IPS-NIHi11 (cell line): Measurements from ENCODE around the gene USP3.

Source experiments
- DNase-seq: peaks from one replicate; pipeline ENCODE4 v3.0.0; 2012; ENCODE audit warnings: mixed read lengths, low spot score

The USP3 gene

GRCh38 chr15:63497642-63498467 lies 6.5 kb upstream of the USP3 start:
- no peak for DNase-seq

GRCh38 chr15:63499175-63499549 lies 5.2 kb upstream of the USP3 start:
- DNase-seq, result no peak

- DNase-seq, result no peak
Measured at GRCh38 chr15:63499611-63500010, 4.8 kb upstream of the USP3 start.

- no peak for DNase-seq
Measured at GRCh38 chr15:63500265-63501250, 3.8 kb upstream of the USP3 start.

GRCh38 chr15:63501256-63502089 lies 2.9 kb upstream of the USP3 start:
- peak; percentile 52 for DNase-seq

- no peak for DNase-seq
Measured at GRCh38 chr15:63502137-63502766, 2.1 kb upstream of the USP3 start.

- DNase-seq, result peak; percentile 45
Measured at GRCh38 chr15:63502843-63503738, 1.3 kb upstream of the USP3 start.

GRCh38 chr15:63503739-63504246 lies 600 bp upstream of the USP3 start:
- DNase-seq, result no peak

GRCh38 chr15:63504979-63505841 lies 817 bp downstream of the USP3 start:
- DNase-seq, result peak; percentile 41

GRCh38 chr15:63505842-63506222 lies 1.4 kb downstream of the USP3 start:
- no peak for DNase-seq

- no peak for DNase-seq
Measured at GRCh38 chr15:63506537-63507035, 2.2 kb downstream of the USP3 start.

- no peak for DNase-seq
Measured at GRCh38 chr15:63507878-63508818, 3.8 kb downstream of the USP3 start.

GRCh38 chr15:63509056-63509954 lies 4.9 kb downstream of the USP3 start:
- DNase-seq, result no peak

GRCh38 chr15:63509955-63510940 lies 5.9 kb downstream of the USP3 start:
- no peak for DNase-seq

- no peak for DNase-seq
Measured at GRCh38 chr15:63512148-63512547, 7.8 kb downstream of the USP3 start.

GRCh38 chr15:63513271-63513670 lies 8.9 kb downstream of the USP3 start:
- no peak for DNase-seq
